HCT116 (cell line): Measurements from ENCODE around the gene PPP1R1A. TPM values are rescaled to one million over a fixed set of nuclear protein-coding genes. Genes with fewer than 3 reads are reported as not detected.

ENCODE experiments used
- ATAC-seq: fragments of 200-7000 bp; cut with Tn5 transposase; 2 replicates; pipeline ENCODE4 v1.9.1; 2020; ENCODE audit warnings: mild to moderate bottlenecking, moderate library complexity
- BruUV-seq: library from RNA; stranded (reverse); fragments of 400-500 nt; replicated peaks from 2 replicates; lab custom pipeline; 2021; lab: Mats Ljungman, UMichigan
- CTCF ChIA-PET: fragments of 300-600 bp; sonication (Branson Sonifier 250); formaldehyde crosslinking; loops from one replicate; lab custom pipeline; 2021; ENCODE audit warnings: antibody characterized with exemption; lab: Charles Lee
- POLR2A ChIA-PET: fragments of 300-600, 350-600 bp; sonication (Branson Sonifier 250); formaldehyde crosslinking; loops from one replicate; lab custom pipeline; 2021; ENCODE audit warnings: antibody characterized with exemption; lab: Charles Lee
- RAD21 ChIA-PET, 2 experiments: fragments of 300-600 bp; sonication (Branson Sonifier 250); formaldehyde crosslinking; loops; one replicate each; lab custom pipeline; 2023; ENCODE audit warnings: low total read pairs in 2 of 2; ENCODE audit not compliant: uncharacterized antibody in 2 of 2, unreplicated experiment in 2 of 2, low non-redundant PET in 1 of 2; lab: Charles Lee
- DNase-seq: peaks from one replicate; pipeline ENCODE4 v3.0.0-alpha.2; 2010; ENCODE audit warnings: low read depth, low spot score
- H2AFZ ChIP-seq: fragments of 200-600 bp; shearing (Covaris generic), sonication (generic); 2 replicates; pipeline ENCODE4 v1.6.1; 2017; ENCODE audit warnings: low read depth, mixed run types, mixed read lengths, antibody characterized with exemption, low read length; ENCODE audit not compliant: poor library complexity, severe bottlenecking
- H3K27ac ChIP-seq: 2 replicates; pipeline ENCODE4 v1.5.1; 2012; ENCODE audit warnings: low read depth, low read length
- H3K27me3 ChIP-seq: fragments of 200-600 bp; sonication (generic); 2 replicates; pipeline ENCODE4 v1.6.1; 2016; ENCODE audit warnings: mixed run types, low read length, mixed read lengths; ENCODE audit not compliant: insufficient read depth
- H3K36me3 ChIP-seq, 2 experiments: fragments of 200-500 bp in 1 of 2; fragments of 200-600 bp in 1 of 2; sonication (Bioruptor generic) in 1 of 2; sonication (generic) in 1 of 2; 2 replicates each; pipeline versions ENCODE4 v1.5.1 to v1.6.1; 2014 to 2016; ENCODE audit warnings: low read length in 2 of 2, inconsistent platforms in 1 of 2, mixed read lengths in 1 of 2, mixed run types in 1 of 2; ENCODE audit not compliant: insufficient read depth in 2 of 2, control insufficient read depth in 1 of 2
- H3K4me1 ChIP-seq, 2 experiments: fragments of 200-600 bp in 1 of 2; sonication (generic) in 1 of 2; 2 replicates each; pipeline versions ENCODE4 v1.5.1 to v1.6.1; 2012 to 2017; ENCODE audit warnings: low read length in 2 of 2, inconsistent platforms in 1 of 2, mild to moderate bottlenecking in 1 of 2, mixed read lengths in 1 of 2, mixed run types in 1 of 2, moderate library complexity in 1 of 2; ENCODE audit not compliant: insufficient read depth in 2 of 2, control insufficient read depth in 1 of 2
- H3K4me2 ChIP-seq: fragments of 200-600 bp; sonication (generic); 2 replicates; pipeline ENCODE4 v1.6.1; 2017; ENCODE audit warnings: mixed run types, low read length, mixed read lengths
- H3K4me3 ChIP-seq, 2 experiments: fragments of 200-600 bp in 1 of 2; sonication (generic) in 1 of 2; replicated peaks in 1 of 2; 2 replicates each; pipeline ENCODE4 v1.5.1; 2011 to 2016; ENCODE audit warnings: low read length in 2 of 2, control low read depth in 1 of 2, low read depth in 1 of 2, mild to moderate bottlenecking in 1 of 2, mixed read lengths in 1 of 2, mixed run types in 1 of 2
- H3K79me2 ChIP-seq: fragments of 200-600 bp; sonication (generic); 2 replicates; pipeline ENCODE4 v1.6.1; 2017; ENCODE audit warnings: mild to moderate bottlenecking, mixed run types, low read length, moderate library complexity, mixed read lengths; ENCODE audit not compliant: insufficient read depth
- H3K9ac ChIP-seq: fragments of 200-600 bp; sonication (generic); 2 replicates; pipeline ENCODE4 v1.6.1; 2016; ENCODE audit warnings: low read length, mixed read lengths
- H3K9me2 ChIP-seq: fragments of 200-600 bp; sonication (generic), shearing (Covaris generic); 2 replicates; pipeline ENCODE4 v1.6.1; 2017; ENCODE audit warnings: mixed run types, mild to moderate bottlenecking, moderate library complexity; ENCODE audit not compliant: insufficient read depth
- H3K9me3 ChIP-seq, 2 experiments: fragments of 200-500 bp in 1 of 2; fragments of 200-600 bp in 1 of 2; sonication (Bioruptor generic) in 1 of 2; sonication (generic) in 1 of 2; 2 replicates each; pipeline ENCODE4 v1.6.1; 2014 to 2017; ENCODE audit warnings: low read length in 2 of 2, mixed read lengths in 2 of 2, inconsistent platforms in 1 of 2, low read depth in 1 of 2, mild to moderate bottlenecking in 1 of 2, mixed run types in 1 of 2, moderate library complexity in 1 of 2; ENCODE audit not compliant: control insufficient read depth in 1 of 2, insufficient read depth in 1 of 2
- H4K20me1 ChIP-seq: fragments of 200-600 bp; sonication (generic), shearing (Covaris generic); 2 replicates; pipeline ENCODE4 v1.6.1; 2017; ENCODE audit warnings: mixed run types, mild to moderate bottlenecking, moderate library complexity; ENCODE audit not compliant: insufficient read depth
- ATF3 ChIP-seq: IDR thresholded peaks from 2 replicates; pipeline ENCODE4 v1.6.1; 2012
- CBX3 ChIP-seq: IDR thresholded peaks from 2 replicates; pipeline ENCODE4 v1.6.1; 2012; ENCODE audit warnings: low read depth
- CEBPB ChIP-seq: IDR thresholded peaks from 2 replicates; pipeline ENCODE4 v1.6.1; 2012; ENCODE audit warnings: low read depth
- EZH2 ChIP-seq: fragments of 200-600 bp; sonication (generic); IDR thresholded peaks from 2 replicates; pipeline ENCODE4 v1.6.1; 2017; ENCODE audit warnings: antibody characterized with exemption, mixed run types
- EZH2phosphoT487 ChIP-seq: fragments of 200-600 bp; IDR thresholded peaks from 2 replicates; pipeline ENCODE4 v1.6.1; 2018; ENCODE audit warnings: antibody characterized with exemption, borderline replicate concordance
- FOSL1 ChIP-seq: IDR thresholded peaks from 2 replicates; pipeline ENCODE4 v1.6.1; 2012; ENCODE audit warnings: low read depth
- JUND ChIP-seq: IDR thresholded peaks from 2 replicates; pipeline ENCODE4 v1.6.1; 2012
- POLR2A ChIP-seq: IDR thresholded peaks from 2 replicates; pipeline ENCODE4 v1.7.0; 2011; ENCODE audit warnings: borderline replicate concordance; ENCODE audit not compliant: insufficient read depth, insufficient read length; ENCODE audit errors: extremely low read depth
- SIN3A ChIP-seq: IDR thresholded peaks from 2 replicates; pipeline ENCODE4 v1.6.1; 2012; ENCODE audit warnings: low read depth
- SP1 ChIP-seq: IDR thresholded peaks from 2 replicates; pipeline ENCODE4 v1.6.1; 2012; ENCODE audit warnings: low read depth
- SRF ChIP-seq: IDR thresholded peaks from 2 replicates; pipeline ENCODE4 v1.6.1; 2012; ENCODE audit warnings: low read depth
- ZFX ChIP-seq: fragments of 450-650 bp; IDR thresholded peaks from 2 replicates; pipeline ENCODE4 v1.6.1; 2017
- ZNF274 ChIP-seq: fragments of 200-500 bp; sonication (Bioruptor generic); IDR thresholded peaks from 2 replicates; pipeline ENCODE4 v1.6.1; 2014; ENCODE audit warnings: mild to moderate bottlenecking, low read depth, low read length, inconsistent platforms
- intact Hi-C: fragments of 100-400 bp; cut with micrococcal nuclease; formaldehyde crosslinking; loops from 2 replicates; pipeline ENCODE4 v1.10.0; 2022
- total RNA-seq: library from RNA; stranded (reverse); gene quantifications from one replicate; pipeline ENCODE4 v1.2.1, GENCODE V29; 2021; ENCODE audit not compliant: unreplicated experiment

Gene PPP1R1A
- total RNA-seq, 1 experiment from 2014 or later = 0.61 TPM

GRCh38 chr12:54564768-54565167, 23.7 kb downstream of the PPP1R1A start:
- H3K9ac ChIP-seq = no peak overlapping the region
- intact Hi-C loops = no loop called here
- RAD21 ChIA-PET = no interaction called here
- TF ChIP-seq JUND = no peak
- no peak for TF ChIP-seq ZNF274
- TF ChIP-seq CBX3 = no peak
- no peak for TF ChIP-seq CEBPB
- TF ChIP-seq EZH2phosphoT487 = no peak
- TF ChIP-seq POLR2A = no peak
- TF ChIP-seq ZFX = no peak
- TF ChIP-seq FOSL1 = no peak
- TF ChIP-seq SP1 = no peak
- no peak for TF ChIP-seq SRF
- no peak for ATAC-seq
- H3K79me2 ChIP-seq = no peaks in the 10 kb centered on the region
- no peaks in the 10 kb centered on the region for H4K20me1 ChIP-seq
- H3K4me1 ChIP-seq = peaks cover 0 to 8% of the 10 kb centered on the region in 2 experiments; a peak in 1 of 4 replicates
- DNase-seq = no peak
- H3K4me3 ChIP-seq = no peak overlapping the region
- H3K9me3 ChIP-seq = no peaks in the 10 kb centered on the region
- peaks cover 28% of the 10 kb centered on the region; the same call in 1 of the 2 replicates for H3K27me3 ChIP-seq
- H2AFZ ChIP-seq = no peak overlapping the region
- H3K9me2 ChIP-seq = no peaks in the 10 kb centered on the region
- no TSS peak for BruUV-seq
- no peak overlapping the region for H3K27ac ChIP-seq
- POLR2A ChIA-PET = no interaction called here
- no peaks in the 10 kb centered on the region for H3K36me3 ChIP-seq
- CTCF ChIA-PET = interaction anchor here (1.4 to 2.0 kb wide), 2 partner anchors 15 to 37 kb away, joined by 5 to 7 read pairs; no protein-coding TSS in a partner anchor
- H3K4me2 ChIP-seq = no peak overlapping the region

GRCh38 chr12:54563787-54564186, 24.7 kb downstream of the PPP1R1A start:
- Histone ChIP-seq H3K27me3 (peaks cover 28% of the 10 kb centered on the region; the same call in 1 of the 2 replicates), H3K4me3 (no peak overlapping the region), H3K4me1 (peaks cover 0 to 8% of the 10 kb centered on the region in 2 experiments; a peak in 1 of 4 replicates), H3K9me2 (no peaks in the 10 kb centered on the region), H3K79me2 (no peaks in the 10 kb centered on the region), H3K9me3 (no peaks in the 10 kb centered on the region), H3K36me3 (no peaks in the 10 kb centered on the region), H3K9ac (no peak overlapping the region), H3K4me2 (no peak overlapping the region), H3K27ac (no peak overlapping the region), H4K20me1 (no peaks in the 10 kb centered on the region), H2AFZ (no peak overlapping the region)
- POLR2A ChIA-PET = no interaction called here
- CTCF ChIA-PET = interaction anchor here (1.4 to 2.0 kb wide), 2 partner anchors 16 to 36 kb away, joined by 5 to 7 read pairs; no protein-coding TSS in a partner anchor
- ATAC-seq (no peak), DNase-seq (no peak)
- BruUV-seq = no TSS peak
- intact Hi-C loops = no loop called here
- TF ChIP-seq EZH2 (no peak), ATF3 (no peak), SIN3A (no peak)
- RAD21 ChIA-PET = no interaction called here
